HG03280 (cell line): ENCODE results near the gene NR1I2.
A peak's percentile ranks its signal among the peaks of the same experiment; 100 is the strongest.

Source experiments
- ATAC-seq: cut with Tn5 transposase; IDR thresholded peaks from one replicate; pipeline ENCODE4 v1.9.1; 2021; ENCODE audit warnings: mild to moderate bottlenecking, moderate library complexity; ENCODE audit not compliant: unreplicated experiment

The NR1I2 gene

DNA sequence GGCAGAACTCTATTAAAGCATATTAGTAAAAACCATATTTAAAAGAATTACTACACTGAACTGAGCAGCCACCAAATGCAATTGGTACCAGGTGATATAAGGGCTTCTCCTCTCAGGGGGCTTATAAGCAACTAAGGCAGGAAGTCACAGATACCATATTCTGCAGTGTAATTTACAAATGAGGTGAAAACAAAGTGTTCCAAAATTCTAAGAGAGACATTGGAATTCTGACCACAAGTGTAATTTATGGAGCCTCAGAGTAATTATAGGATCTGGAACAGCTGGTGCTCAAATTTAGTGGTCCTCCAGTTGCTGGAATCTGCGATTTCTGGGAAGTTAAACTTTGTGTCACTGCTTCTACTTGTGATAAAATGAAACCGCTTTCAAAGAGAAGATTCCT lies 3.1 kb upstream of the NR1I2 start:
- no peak for ATAC-seq

GRCh38 chr3:119779731-119780383 lies 2.0 kb upstream of the NR1I2 start:
- ATAC-seq: no peak

GRCh38 chr3:119782460-119782859 lies 559 bp downstream of the NR1I2 start:
- no peak for ATAC-seq

- no peak for ATAC-seq
Measured at GRCh38 chr3:119783255-119783654, 1.4 kb downstream of the NR1I2 start.

GRCh38 chr3:119783883-119784282 lies 2.0 kb downstream of the NR1I2 start:
- no peak for ATAC-seq

DNA sequence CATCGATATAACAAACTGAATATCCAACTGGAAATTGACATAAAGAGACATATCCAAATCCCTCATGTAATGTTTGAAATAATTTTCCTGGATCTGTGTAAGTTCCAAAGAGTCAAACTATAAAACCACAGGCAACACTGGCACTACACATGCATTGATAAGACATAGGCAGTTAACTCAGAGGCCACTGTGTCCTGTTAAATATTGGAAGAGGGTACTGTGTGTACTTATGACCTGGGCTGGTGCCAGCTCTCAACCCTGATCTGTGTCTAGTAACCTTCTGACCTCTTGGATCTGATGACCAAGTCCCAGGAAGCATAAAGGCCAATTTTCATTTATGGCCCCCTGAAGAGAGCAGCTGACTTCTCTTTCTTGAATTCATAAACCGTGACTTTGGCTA lies 4.5 kb downstream of the NR1I2 start:
- ATAC-seq: no peak

DNA sequence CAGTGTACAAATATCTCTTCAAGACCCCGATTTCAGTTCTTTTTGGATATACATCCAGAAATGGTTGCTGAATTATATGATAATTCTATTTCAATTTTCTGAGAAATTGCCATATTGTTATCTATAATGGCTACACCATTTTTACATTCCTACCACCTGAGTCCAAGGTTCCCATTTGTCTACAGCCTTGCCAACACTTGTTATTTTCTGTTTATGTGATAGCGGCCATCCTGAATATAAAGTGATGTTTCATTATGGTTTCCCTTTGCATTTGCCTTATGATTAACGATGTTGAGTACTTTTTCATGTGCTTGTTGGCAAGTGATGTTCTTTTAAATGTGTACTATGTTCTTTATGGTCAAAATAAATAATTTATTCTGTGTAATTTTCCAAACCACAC lies 8.5 kb downstream of the NR1I2 start:
- ATAC-seq: no peak

GRCh38 chr3:119792270-119792669 lies 10.4 kb downstream of the NR1I2 start:
- ATAC-seq: no peak

DNA sequence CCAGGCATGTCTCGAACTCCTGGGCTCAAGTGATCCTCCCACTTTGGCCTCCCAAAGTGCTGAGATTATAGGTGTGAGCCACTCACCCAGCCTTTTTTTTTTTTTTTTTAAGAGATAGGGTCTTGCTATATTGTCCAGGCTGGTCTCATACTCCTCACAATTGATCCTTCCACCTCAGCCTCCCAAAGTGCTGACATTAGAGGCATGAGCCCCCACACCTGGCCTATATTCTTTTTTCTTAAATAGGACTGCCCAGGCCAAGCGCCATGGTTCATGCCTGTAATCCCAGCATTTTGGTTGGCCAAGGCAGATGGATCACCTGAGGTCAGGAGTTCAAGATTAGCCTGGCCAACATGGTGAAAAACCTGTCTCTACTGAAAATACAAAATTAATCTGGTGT lies 12.5 kb downstream of the NR1I2 start:
- ATAC-seq: no peak

DNA sequence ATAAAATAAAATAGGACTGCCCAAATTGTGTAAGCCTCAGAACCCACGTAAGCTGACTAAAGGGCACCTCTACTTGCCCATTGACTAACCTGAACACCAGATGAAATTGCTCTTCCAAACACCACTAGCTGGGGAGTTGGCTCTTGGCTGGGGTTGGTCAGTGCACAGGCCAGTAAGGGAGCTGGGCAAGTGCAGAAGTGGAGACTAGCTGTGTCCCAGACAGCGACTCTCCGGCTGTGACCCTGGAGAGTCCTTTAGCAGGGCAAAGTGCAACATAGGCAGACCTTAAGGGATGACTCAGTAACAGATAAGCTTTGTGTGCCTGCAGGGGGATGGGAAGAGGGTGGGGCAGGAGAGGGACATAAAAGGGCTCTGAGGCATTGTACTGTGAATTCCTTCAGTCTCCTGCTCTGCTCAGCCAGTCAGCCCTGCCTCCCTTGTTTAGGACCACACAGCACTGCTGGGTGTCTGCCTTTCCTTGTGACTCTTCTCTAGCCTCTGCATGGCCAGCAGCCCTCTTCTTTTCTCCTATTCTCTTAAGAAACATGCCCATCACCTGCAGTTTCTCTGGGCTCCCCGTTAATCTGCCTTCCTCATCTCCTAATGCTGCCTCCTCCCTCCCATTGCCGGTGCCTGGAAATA lies 13.2 kb downstream of the NR1I2 start:
- ATAC-seq: no peak

GRCh38 chr3:119795849-119796248 lies 13.9 kb downstream of the NR1I2 start:
- ATAC-seq: no peak

- ATAC-seq: no peak
Measured at GRCh38 chr3:119796368-119796767, 14.5 kb downstream of the NR1I2 start.

GRCh38 chr3:119796785-119797184 lies 14.9 kb downstream of the NR1I2 start:
- no peak for ATAC-seq

GRCh38 chr3:119800844-119801243 lies 18.9 kb downstream of the NR1I2 start:
- no peak for ATAC-seq

- ATAC-seq: no peak
Measured at GRCh38 chr3:119808244-119808643, 26.3 kb downstream of the NR1I2 start.

- ATAC-seq: no peak
Measured at GRCh38 chr3:119808843-119809242, 26.9 kb downstream of the NR1I2 start.

DNA sequence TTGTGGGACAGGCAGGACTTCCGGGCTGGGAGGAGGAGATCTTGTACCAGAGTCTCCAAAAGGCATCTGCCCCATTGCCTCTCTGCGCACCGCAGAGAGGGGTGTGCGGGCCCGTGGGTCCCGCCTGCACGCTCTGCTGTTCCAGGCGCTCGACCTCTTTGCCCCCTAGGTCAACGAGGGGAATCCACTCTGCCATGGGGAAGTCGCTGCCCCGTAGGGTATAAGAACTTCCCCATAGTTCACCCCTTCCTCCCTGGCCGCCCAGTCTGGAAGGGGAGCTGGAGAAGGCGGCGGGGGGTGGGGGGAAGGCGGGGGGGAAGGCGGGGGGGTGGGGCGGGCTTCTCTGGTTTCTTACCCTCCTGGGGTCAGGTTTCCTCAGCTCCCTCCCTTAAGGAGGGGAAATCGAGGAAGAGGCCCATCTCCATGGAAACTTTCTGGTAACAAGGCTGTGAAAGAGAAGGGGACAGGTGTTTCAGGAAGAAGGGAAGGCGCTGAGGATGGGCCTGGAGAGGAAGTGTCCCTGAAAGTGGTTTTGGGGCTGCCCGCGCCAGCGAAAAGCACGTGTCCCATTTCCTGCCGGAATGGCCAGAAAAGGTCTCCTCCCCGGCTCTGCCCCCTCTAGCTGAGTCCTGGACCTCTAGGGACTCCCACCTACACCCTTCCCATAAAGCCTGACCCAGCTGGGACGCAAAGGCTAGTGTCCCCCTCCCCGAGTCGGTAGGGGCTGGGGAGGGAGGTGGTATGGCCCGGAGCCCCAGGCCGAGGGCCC lies 27.5 kb downstream of the NR1I2 start:
- peak; percentile 27 for ATAC-seq

GRCh38 chr3:119810018-119810435 lies 28.1 kb downstream of the NR1I2 start:
- peak; percentile 83 for ATAC-seq

GRCh38 chr3:119812491-119813058 lies 30.7 kb downstream of the NR1I2 start:
- no peak for ATAC-seq

DNA sequence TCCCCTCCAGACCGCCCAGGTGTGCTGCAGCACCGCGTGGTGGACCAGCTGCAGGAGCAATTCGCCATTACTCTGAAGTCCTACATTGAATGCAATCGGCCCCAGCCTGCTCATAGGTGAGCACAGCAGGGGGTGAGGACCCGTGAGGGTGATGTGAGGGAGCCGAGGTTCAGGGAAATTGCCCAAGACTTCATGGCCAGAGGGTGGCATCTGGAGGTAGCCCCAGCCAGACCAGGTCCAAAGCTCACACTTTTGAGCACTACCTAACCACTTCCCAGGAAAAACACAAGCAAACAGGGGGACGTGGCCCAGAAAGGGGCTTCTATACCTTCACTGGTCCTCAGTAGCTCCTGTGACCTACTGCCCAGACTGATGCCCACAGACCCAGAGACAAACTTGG lies 33.8 kb downstream of the NR1I2 start:
- no peak for ATAC-seq

- ATAC-seq: no peak
Measured at GRCh38 chr3:119817071-119817470, 35.2 kb downstream of the NR1I2 start.
